Measurements from ENCODE around the gene SLC25A45. TPM values are rescaled to one million over a fixed set of nuclear protein-coding genes. Genes with fewer than 3 reads are reported as not detected.

The SLC25A45 gene
- total and polyA plus RNA-seq, 9 donors, result 2.7 to 8.7 (median 3.4) TPM

GRCh38 chr11:65392899-65393298 is 10.5 kb upstream of the SLC25A45 start:
- Histone ChIP-seq H3K36me3 (no peaks in the 10 kb centered on the region), H3K27me3 (no peaks in the 10 kb centered on the region), H3K4me3 (no peak overlapping the region), H3K9me3 (no peaks in the 10 kb centered on the region), H3K27ac (no peak overlapping the region), H3K4me1 (ENCODE audit: insufficient read depth) (peaks cover 2% of the 10 kb centered on the region)
- intact Hi-C loops (cut with DNase I), result no loop called here
- DNase-seq, result no peak
- TF ChIP-seq CTCF (IDR thresholded peaks at IDR 0.05), result no peak
- TF ChIP-seq POLR2A (IDR thresholded peaks at IDR 0.05), result no peak
- no peak for TF ChIP-seq EP300 (IDR thresholded peaks at IDR 0.05)
- WGBS, 3 donors, result 72 to 81% (median 80%) methylated on average over 5 of the region's 5 CpGs

- DNase-seq, result peak in 1 of 5 donors; percentile 33
- no peak for TF ChIP-seq EP300 (IDR thresholded peaks at IDR 0.05)
- TF ChIP-seq POLR2A (IDR thresholded peaks at IDR 0.05), result no peak
- no peak for TF ChIP-seq CTCF (IDR thresholded peaks at IDR 0.05)
- Histone ChIP-seq H3K4me3 (no peak overlapping the region), H3K27ac (no peak overlapping the region), H3K9me3 (no peaks in the 10 kb centered on the region), H3K27me3 (no peaks in the 10 kb centered on the region), H3K36me3 (no peaks in the 10 kb centered on the region), H3K4me1 (ENCODE audit: insufficient read depth) (peaks cover 2% of the 10 kb centered on the region)
- intact Hi-C loops (cut with DNase I), result no loop called here
- WGBS, 3 donors, result 77 to 88% (median 77%) methylated on average over 13 of the region's 13 CpGs
Observed at GRCh38 chr11:65392186-65392829, 9.9 kb upstream of the SLC25A45 start.

- TF ChIP-seq CTCF (IDR thresholded peaks at IDR 0.05), result no peak
- TF ChIP-seq EP300 (IDR thresholded peaks at IDR 0.05), result no peak
- no peak for TF ChIP-seq POLR2A (IDR thresholded peaks at IDR 0.05)
- Histone ChIP-seq H3K9me3 (no peaks in the 10 kb centered on the region), H3K36me3 (no peaks in the 10 kb centered on the region), H3K4me1 (ENCODE audit: insufficient read depth) (peaks cover 4% of the 10 kb centered on the region), H3K27ac (peak overlapping the region in 1 of 2 donors; percentile 46), H3K27me3 (no peaks in the 10 kb centered on the region), H3K4me3 (peak overlapping the region; percentile 10)
- intact Hi-C loops (cut with DNase I), result no loop called here
- WGBS, 3 donors, result 42 to 47% (median 42%) methylated on average over 9 of the region's 9 CpGs
- DNase-seq, result peak in 1 of 5 donors; percentile 23
Observed at GRCh38 chr11:65390996-65391395, 8.6 kb upstream of the SLC25A45 start.

- DNase-seq, result no peak
- intact Hi-C loops (cut with DNase I), result no loop called here
- no peaks in the 10 kb centered on the region for H3K9me3 ChIP-seq
- peaks cover 5% of the 10 kb centered on the region for H3K4me1 ChIP-seq (ENCODE audit: insufficient read depth)
- peak overlapping the region; percentile 10 for H3K4me3 ChIP-seq
- TF ChIP-seq CTCF (IDR thresholded peaks at IDR 0.05) (no peak), EP300 (IDR thresholded peaks at IDR 0.05) (no peak), POLR2A (IDR thresholded peaks at IDR 0.05) (no peak)
- H3K27ac ChIP-seq, result peak overlapping the region; percentile 19 to 46
- 27 to 30% (median 30%) methylated on average over 21 of the region's 21 CpGs for WGBS, 3 donors
- no peaks in the 10 kb centered on the region for H3K36me3 ChIP-seq
- no peaks in the 10 kb centered on the region for H3K27me3 ChIP-seq
Observed at GRCh38 chr11:65390099-65390941, 7.9 kb upstream of the SLC25A45 start.
